WTC11 (cell line): ENCODE measurements around the gene PCDHA8. TPM values are rescaled to one million over a fixed set of nuclear protein-coding genes. Genes with fewer than 3 reads are reported as not detected.

ENCODE experiments used
- ATAC-seq: fragments of 200-7000 bp; cut with Tn5 transposase; 2 replicates; pipeline ENCODE4 v1.10.0; 2021; ENCODE audit warnings: mild to moderate bottlenecking, moderate library complexity
- CTCF ChIA-PET: fragments of 300-600 bp; sonication (Branson Sonifier 250); formaldehyde crosslinking; loops from one replicate; lab custom pipeline; 2021; ENCODE audit warnings: antibody characterized with exemption; lab: Charles Lee
- POLR2A ChIA-PET: fragments of 350-600 bp; sonication (Branson Sonifier 250); formaldehyde crosslinking; loops from one replicate; lab custom pipeline; 2021; ENCODE audit warnings: antibody characterized with exemption; lab: Charles Lee
- DNase-seq: peaks from one replicate; pipeline ENCODE4 v3.0.0; 2021; ENCODE audit warnings: low spot score
- H3K27ac Mint-ChIP-seq: 2 replicates; pipeline ENCODE4 v1.8.0; 2021; ENCODE audit warnings: mixed read lengths
- H3K27me3 Mint-ChIP-seq: 2 replicates; pipeline ENCODE4 v1.8.0; 2021; ENCODE audit warnings: low read depth, mild to moderate bottlenecking, moderate library complexity, mixed read lengths
- H3K36me3 Mint-ChIP-seq: 2 replicates; pipeline ENCODE4 v1.8.0; 2021; ENCODE audit warnings: mixed read lengths
- H3K4me1 Mint-ChIP-seq: 2 replicates; pipeline ENCODE4 v1.8.0; 2022; ENCODE audit warnings: mixed read lengths
- H3K4me3 Mint-ChIP-seq: 2 replicates; pipeline ENCODE4 v1.8.0; 2021; ENCODE audit warnings: mild to moderate bottlenecking, moderate library complexity, mixed read lengths
- H3K9me3 Mint-ChIP-seq: 2 replicates; pipeline ENCODE4 v1.8.0; 2021; ENCODE audit warnings: mixed read lengths
- CREM ChIP-seq: sonication (generic); formaldehyde crosslinking; IDR thresholded peaks from 2 replicates; pipeline ENCODE4 v1.8.1; 2022; ENCODE audit warnings: mild to moderate bottlenecking, missing genetic modification reagents, moderate library complexity
- E2F4 ChIP-seq: sonication (generic); formaldehyde crosslinking; IDR thresholded peaks from 2 replicates; pipeline ENCODE4 v1.8.1; 2022; ENCODE audit warnings: low read depth, mild to moderate bottlenecking, moderate library complexity, missing genetic modification reagents, borderline replicate concordance
- IRF2 ChIP-seq: sonication (generic); formaldehyde crosslinking; IDR thresholded peaks from 2 replicates; pipeline ENCODE4 v1.8.0; 2022; ENCODE audit warnings: low read depth, missing genetic modification reagents, borderline replicate concordance
- JUN ChIP-seq: sonication (generic); formaldehyde crosslinking; IDR thresholded peaks from 2 replicates; pipeline ENCODE4 v1.8.0; 2023; ENCODE audit warnings: mild to moderate bottlenecking, missing genetic modification reagents
- NFE2L1 ChIP-seq: sonication (generic); formaldehyde crosslinking; IDR thresholded peaks from 2 replicates; pipeline ENCODE4 v1.8.1; 2023; ENCODE audit warnings: missing genetic modification reagents
- NR1H2 ChIP-seq: sonication (generic); formaldehyde crosslinking; IDR thresholded peaks from 2 replicates; pipeline ENCODE4 v1.9.0; 2021; ENCODE audit warnings: mild to moderate bottlenecking, moderate library complexity, missing genetic modification reagents
- PRDM15 ChIP-seq: sonication (generic); formaldehyde crosslinking; IDR thresholded peaks from 2 replicates; pipeline ENCODE4 v1.8.0; 2022; ENCODE audit warnings: missing genetic modification reagents
- TCF7 ChIP-seq: sonication (generic); formaldehyde crosslinking; IDR thresholded peaks from 2 replicates; pipeline ENCODE4 v1.8.0; 2022; ENCODE audit warnings: mild to moderate bottlenecking, low read depth, missing genetic modification reagents, moderate library complexity
- TP53 ChIP-seq: sonication (generic); formaldehyde crosslinking; IDR thresholded peaks from 2 replicates; pipeline ENCODE4 v1.8.1; 2023; ENCODE audit warnings: mild to moderate bottlenecking, missing genetic modification reagents
- ZBTB21 ChIP-seq: sonication (generic); formaldehyde crosslinking; IDR thresholded peaks from 2 replicates; pipeline ENCODE4 v1.8.1; 2023; ENCODE audit warnings: mild to moderate bottlenecking, missing genetic modification reagents, borderline replicate concordance
- ZNF425 ChIP-seq: fragments of 250-450 bp; sonication (Bioruptor Pico); conservative IDR thresholded peaks from 2 replicates; pipeline ENCODE4 v1.9.0; 2021; ENCODE audit warnings: mild to moderate bottlenecking
- total RNA-seq: library from RNA; stranded (reverse); gene quantifications from 3 replicates; pipeline ENCODE4 v1.2.3, GENCODE V29; 2021

PCDHA8 gene
- total RNA-seq, 1 experiment from 2014 or later, result 1.3 TPM

GRCh38 chr5:140835622-140836510, 5.1 kb upstream of the PCDHA8 start (continued):
- no peak for TF ChIP-seq E2F4 (CRISPR knock-in tag)
- no peak for TF ChIP-seq ZBTB21 (CRISPR knock-in tag)
- TF ChIP-seq PRDM15 (CRISPR knock-in tag), result no peak
- no peak for TF ChIP-seq TCF7 (CRISPR knock-in tag)

- CTCF ChIA-PET, result interaction anchor here (0.6 to 4.7 kb wide), 6 partner anchors 13 to 158 kb away, joined by 3 to 61 read pairs (median 10); partner anchors contain the start of genes PCDHA10, PCDHA4 and PCDHAC1
- no peak for ATAC-seq
- H3K36me3 Mint-ChIP-seq, result peaks cover 6% of the 10 kb centered on the region
- no peak for DNase-seq
- peaks cover 16% of the 10 kb centered on the region for H3K4me1 Mint-ChIP-seq
- POLR2A ChIA-PET, result interaction anchor here (0.5 kb wide), 1 partner anchor 1297 kb away, joined by 3 read pairs; no protein-coding TSS in a partner anchor
- no peaks in the 10 kb centered on the region; the same call in 1 of the 2 replicates for H3K27me3 Mint-ChIP-seq
- TF ChIP-seq NFE2L1 (CRISPR knock-in tag) (no peak), TP53 (CRISPR knock-in tag) (no peak), IRF2 (CRISPR knock-in tag) (no peak), CREM (CRISPR knock-in tag) (no peak), JUN (CRISPR knock-in tag) (no peak), ZNF425 (CRISPR knock-in tag) (no peak), NR1H2 (no peak)
- TF ChIP-seq, all 79 proteins: peak for 0
- Mint-ChIP-seq H3K27ac (no peak overlapping the region), H3K4me3 (no peak overlapping the region), H3K9me3 (peaks cover 4% of the 10 kb centered on the region)
Measured at GRCh38 chr5:140842798-140843733, 2.1 kb downstream of the PCDHA8 start.
